GM18499 (cell line): ENCODE measurements around the gene ZSCAN4.

ENCODE experiments used
- ATAC-seq: cut with Tn5 transposase; IDR thresholded peaks from one replicate; pipeline ENCODE4 v1.9.1; 2021; ENCODE audit warnings: moderate number of reproducible peaks; ENCODE audit not compliant: insufficient read depth, unreplicated experiment

Gene ZSCAN4

GRCh38 chr19:57672466-57672865, 3.7 kb downstream of the ZSCAN4 start:
- ATAC-seq = no peak

DNA sequence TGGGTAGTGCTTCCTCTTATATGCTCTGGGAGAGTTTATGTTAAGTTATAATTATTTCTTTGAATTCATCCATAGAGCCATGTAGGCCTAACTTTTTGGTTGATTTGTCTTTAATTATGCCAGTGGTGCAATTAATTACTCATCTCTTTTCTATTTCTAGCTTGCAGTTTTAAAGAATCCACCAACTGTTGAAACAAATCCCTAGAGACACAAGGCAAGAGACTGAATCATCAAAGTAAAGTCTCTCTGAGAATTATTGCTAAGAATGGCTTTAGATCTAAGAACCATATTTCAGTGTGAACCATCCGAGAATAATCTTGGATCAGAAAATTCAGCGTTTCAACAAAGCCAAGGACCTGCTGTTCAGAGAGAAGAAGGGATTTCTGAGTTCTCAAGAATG, 7.1 kb downstream of the ZSCAN4 start:
- no peak for ATAC-seq

GRCh38 chr19:57682226-57682766, 13.6 kb downstream of the ZSCAN4 start:
- ATAC-seq = no peak

- no peak for ATAC-seq
Observed at GRCh38 chr19:57686727-57687126, 18.0 kb downstream of the ZSCAN4 start.

GRCh38 chr19:57687363-57688010, 18.8 kb downstream of the ZSCAN4 start:
- no peak for ATAC-seq

DNA sequence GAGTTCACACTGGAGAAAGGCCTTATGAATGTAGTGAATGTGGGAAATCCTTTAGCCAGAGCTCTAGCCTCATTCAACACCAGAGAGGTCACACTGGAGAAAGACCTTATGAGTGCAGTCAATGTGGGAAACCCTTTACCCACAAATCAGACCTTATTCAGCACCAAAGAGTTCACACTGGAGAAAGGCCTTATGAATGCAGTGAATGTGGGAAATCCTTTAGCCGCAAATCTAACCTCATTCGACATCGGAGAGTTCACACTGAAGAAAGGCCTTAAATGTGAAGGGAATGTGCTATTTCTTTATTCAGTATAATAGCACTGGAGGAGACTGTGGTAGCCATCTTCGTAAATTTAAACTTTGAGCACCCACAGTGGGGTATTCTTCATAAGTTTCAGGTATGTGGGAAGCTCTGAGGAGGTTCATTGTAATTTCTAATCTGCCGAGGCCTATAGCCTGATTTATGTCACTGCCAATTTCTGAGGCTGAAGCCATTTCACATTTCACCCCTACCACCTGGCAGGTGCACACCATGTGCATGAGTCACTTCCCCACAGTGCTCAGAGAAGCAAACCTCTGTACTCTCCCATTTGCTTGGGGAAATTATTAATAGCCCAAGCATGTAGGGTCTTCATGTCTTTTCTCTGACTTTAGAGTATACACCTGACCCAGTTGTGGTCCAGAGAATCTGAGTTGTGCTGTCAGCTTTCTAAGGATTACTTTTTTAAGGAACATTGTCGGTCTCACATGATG, 19.5 kb downstream of the ZSCAN4 start:
- no peak for ATAC-seq

GRCh38 chr19:57689750-57690149, 21.0 kb downstream of the ZSCAN4 start:
- no peak for ATAC-seq

DNA sequence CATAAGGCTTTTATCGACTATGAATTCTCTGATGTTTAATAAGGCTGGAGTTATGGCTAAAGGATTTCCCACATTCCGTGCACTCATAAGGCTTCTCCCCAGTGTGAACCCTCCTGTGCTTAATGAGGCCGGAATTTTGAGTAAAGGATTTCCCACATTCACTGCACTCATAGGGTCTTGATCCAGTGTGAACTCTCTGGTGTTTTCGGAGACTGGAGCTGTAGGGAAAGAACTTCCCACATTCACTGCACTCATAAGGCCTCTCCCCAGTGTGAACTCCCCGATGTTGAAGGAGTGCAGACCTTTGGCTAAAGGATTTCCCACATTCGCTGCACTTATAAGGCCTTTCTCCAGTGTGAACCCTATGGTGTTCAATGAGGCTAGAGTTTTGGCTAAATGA, 32.9 kb downstream of the ZSCAN4 start:
- no peak for ATAC-seq

GRCh38 chr19:57706346-57706745, 37.6 kb downstream of the ZSCAN4 start:
- ATAC-seq = no peak

DNA sequence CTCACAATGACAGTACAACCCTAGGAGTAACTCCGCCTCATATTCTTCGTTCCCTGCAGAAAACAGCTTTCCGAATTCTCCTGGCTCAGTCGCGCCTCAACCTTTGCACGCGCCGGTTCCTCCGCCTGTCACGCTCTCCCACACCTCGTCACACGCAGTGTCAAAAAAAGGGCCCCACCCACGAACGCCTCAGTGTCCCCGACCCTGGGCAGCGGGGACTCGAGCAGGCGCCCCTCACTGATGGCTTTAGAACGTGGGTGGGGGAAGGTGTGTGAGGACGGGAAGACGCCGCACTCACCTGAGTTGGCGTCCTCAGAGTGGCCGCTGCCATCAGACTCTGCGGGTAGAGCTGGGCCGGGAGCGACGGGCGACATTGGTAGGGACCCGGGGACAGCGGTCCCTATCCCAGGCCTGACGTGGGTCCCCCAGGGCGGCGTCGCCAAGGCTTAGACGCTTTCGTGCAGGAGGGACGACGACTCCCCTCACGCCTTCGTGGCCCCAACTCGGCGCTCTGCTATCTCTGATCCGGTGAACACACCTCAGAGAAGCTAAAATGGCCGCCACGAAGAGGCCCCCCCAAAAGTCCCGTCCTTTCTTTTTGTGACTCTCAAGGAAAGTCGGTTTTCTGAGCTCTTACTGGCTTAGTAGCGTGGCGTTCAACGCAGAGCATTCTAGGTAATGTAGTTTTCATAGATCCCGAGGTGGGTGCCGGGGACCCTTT, 40.1 kb downstream of the ZSCAN4 start, which contains the start of gene ZNF154:
ZNF154 (minus strand) TSS at position 564 of the 721 bp plus-strand sequence; CDS start at position 331, 233 bp downstream.
- no peak for ATAC-seq

GRCh38 chr19:57709616-57710015, 40.9 kb downstream of the ZSCAN4 start:
- no peak for ATAC-seq

GRCh38 chr19:57712222-57712621, 43.5 kb downstream of the ZSCAN4 start:
- ATAC-seq = no peak

GRCh38 chr19:57719424-57719823, 50.7 kb downstream of the ZSCAN4 start:
- ATAC-seq = no peak

DNA sequence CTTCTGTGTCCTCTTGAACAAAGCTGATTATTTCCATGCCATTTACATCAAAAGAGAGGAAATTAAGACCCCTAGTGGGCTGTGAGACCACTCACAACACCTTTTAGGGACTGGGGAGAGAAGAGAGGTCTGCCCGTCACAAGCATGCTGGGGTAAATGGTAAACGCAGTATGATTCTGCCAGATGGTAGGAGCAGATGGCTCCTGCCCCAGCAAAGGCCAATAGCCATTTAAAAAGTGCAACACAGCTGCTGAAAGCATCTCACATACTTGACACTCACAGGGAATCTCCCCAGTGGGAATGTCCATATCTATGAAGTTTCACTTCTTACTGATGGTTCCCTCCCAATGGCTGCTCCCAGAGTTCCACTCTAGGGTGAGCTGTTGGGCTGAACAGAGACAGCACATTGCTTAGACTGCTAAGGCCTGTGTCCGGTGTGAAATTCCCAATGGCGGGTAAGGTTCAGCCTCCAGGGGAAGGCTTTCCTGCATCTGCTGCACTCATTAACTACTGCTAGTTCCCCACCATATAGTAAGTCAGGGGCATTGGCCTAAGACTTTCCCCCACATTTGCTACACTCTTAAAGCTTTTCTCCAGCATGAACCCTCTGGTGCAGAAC, 51.3 kb downstream of the ZSCAN4 start:
- no peak for ATAC-seq

DNA sequence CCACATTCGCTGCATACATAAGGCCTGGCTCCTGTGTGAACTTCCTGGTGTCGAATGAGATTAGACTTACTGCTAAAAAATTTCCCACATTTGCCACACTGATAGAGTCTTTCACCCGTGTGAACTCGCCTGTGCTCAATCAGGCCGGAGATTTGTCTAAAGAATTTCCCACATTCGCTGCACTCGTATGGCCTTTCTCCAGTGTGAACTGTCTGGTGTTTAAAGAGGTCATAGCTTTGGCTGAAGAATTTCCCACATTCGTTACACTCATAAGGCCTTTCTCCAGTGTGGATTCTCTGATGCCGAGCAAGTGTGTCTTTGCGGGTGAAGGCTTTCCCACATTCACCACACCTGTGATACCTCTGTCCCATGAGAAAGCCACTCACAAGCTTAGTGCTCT, 52.1 kb downstream of the ZSCAN4 start:
- no peak for ATAC-seq
